Activated CD4-positive, alpha-beta T cell treated with anti-CD3 and anti-CD28 coated beads, Interleukin-2, Interleukin-4, amounts not matched to agents 100 ng/mL and 50 ng/mL, durations not matched to agents 16 hours and 8 hours (primary cell): ENCODE results near the gene PTMA.

Source experiments
- DNase-seq: peaks from one replicate; pipeline ENCODE4 v3.0.0-alpha.2; 2020; ENCODE audit warnings: low spot score

Gene PTMA

DNA sequence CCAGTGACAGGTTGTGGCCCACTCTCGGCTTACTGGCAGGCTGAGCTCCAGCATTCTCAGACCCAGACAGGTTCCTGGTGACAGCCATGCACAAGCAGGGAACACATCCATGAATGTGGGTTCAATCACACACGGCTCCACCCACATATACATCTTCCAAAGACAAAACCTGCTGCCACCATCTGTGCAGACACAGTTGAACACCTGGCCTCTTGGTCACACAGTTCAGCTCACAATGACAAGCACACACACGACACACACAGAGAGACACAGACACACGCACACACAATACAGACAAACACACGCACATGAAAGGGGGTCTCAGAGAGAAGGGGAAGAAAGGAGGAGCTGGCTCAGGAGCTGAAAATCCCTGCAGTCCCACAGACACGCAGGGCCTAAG lies 32.1 kb upstream of the PTMA start:
- no peak for DNase-seq

DNA sequence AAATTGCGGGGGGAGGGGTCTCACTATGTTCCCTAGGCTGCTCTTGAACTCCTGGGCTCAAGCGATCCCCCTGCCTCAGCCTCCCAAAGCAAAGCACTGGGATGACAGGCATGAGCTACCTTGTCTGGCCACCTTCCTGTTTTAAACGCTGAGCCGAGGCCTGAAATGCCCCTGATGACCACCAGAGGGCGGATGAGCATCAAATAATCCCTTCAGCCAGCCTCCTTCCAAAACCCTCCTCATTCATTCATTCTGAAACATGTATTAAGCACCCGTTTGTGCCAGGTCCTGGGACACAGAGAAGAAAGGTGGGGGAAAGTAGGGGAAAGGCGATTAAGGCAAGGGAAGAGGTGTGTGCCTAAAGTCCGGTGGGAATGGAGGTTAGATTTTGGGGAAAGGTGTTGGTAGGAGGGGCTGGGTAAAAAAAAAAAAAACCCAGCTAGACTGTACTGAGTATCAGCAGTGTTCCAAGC lies 30.7 kb upstream of the PTMA start:
- peak; percentile 88 for DNase-seq

DNA sequence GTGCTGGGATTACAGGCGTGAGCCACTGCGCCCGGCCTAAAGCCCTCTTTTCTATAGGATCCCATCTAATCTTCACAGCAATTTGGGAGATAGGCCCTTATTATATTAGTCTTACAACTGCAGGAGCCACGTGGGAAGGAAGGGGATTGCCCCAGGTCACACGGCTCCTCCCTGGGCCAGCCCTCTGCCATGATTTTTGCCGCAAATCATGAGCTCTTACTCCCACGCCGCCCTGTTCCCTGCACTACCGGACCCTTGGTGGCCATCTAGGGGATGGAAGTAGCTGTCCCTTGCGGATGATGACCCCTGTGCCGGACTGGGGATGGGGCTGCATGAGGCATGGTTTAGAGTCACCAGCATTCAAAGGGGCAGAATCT lies 28.4 kb upstream of the PTMA start:
- DNase-seq = no peak

DNA sequence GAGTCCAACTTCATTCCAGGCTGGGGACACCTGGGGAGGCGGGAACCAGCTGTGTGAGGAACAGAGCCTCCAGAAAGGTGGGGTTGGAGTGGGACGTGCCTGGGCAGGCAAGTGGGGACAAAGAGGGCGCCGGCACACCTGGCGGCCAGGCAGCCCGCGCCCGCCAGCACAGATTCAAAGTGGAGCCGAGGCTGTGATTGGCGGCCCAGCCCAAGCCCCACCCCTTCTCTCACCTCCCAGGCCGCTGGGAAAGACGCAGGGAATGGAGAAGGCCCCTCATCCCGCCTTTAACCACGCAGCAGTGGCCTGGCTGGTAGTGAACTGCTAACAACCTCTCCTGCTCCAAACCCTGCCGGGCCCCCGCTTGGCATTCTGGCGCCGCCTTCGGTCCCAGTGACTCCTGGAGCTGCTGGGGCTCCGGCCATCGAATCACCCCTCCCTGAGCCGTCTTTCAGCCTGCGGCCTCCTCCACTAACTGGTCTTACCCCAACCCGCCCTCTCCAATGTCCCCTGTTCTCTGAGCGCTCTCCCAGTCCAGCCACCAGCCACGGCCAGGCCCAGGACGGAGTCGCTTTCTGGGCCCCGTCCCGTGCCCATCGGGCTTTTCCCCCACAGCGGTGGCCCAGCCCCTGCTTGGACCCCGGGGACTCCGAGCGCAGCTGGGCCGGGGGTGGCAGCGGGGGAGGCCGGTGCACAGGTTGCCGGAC lies 27.9 kb upstream of the PTMA start:
- no peak for DNase-seq

DNA sequence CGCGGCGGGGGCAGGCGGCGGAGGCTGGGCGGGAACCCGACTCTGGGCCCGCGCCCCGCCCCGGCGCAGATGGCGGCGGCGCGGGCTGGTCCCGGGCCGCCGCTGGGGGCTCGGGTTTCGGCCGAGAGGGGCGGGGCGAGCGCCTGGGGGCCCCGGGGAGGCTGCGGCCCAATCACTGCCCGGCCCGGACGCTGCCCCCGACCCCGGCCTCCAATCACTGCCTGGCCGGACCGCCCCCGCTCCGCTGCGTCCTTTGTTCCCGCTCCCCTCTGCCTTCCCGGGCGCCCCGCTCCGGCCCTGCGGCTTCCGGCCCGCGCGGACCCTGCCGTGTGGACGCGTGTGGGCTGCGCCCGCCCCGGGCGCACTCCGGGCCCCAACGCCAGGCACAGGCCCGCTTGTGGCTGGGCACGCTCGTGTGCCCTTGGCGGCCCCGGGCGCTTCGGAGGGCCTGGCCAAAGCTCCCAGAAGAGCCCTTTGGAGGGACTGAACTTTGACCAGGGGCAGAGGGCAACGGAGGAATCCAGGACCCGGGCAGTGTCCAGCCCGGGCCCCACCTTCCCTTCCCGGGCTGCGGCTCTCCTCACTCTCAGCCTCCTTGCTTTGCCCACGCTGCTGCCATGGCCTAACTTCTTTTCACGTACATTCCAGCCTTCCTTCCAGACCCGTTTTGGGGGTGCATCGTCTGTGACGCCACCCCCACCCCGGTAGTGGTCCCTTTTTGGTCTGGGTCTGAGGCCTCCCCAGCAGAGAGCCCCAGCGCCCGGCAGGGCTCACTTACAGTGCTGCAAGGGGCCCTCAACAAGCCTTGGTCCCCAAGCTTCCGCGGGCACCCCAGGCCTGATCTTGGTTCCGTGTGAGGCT lies 27.1 kb upstream of the PTMA start:
- no peak for DNase-seq

DNA sequence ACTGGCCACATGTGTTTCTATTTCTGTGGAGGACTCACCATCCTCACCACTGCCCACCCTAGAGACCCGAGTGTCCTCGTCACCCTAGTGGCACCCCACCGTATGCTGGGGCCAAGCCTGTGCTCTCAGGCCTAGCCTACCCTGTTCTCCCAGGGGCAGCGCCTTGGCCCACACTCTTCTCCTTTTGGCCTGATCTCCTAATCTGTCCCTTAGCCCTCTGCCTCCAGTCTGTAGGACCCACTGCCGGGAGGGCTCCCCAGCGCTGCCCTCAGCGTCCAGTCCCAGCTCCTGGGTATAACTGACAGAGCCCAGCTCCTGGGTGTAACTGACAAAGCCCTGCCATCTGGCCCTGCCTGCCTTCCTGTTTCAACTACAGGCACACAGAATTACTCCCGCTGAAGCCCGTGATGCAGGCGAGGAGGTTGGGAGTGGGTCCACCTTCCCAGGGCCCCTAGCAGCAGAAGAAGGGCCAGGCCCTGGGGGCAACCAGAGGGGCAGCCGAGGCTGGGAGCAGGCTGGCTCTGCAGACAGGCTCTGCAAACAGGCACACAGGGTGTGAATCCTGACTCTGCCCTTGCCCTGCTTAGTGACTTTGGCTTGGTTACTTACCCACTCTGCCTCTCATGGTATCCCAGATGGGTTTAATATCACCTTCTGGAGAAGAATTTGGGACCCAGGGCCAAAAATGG lies 25.6 kb upstream of the PTMA start:
- DNase-seq = no peak

DNA sequence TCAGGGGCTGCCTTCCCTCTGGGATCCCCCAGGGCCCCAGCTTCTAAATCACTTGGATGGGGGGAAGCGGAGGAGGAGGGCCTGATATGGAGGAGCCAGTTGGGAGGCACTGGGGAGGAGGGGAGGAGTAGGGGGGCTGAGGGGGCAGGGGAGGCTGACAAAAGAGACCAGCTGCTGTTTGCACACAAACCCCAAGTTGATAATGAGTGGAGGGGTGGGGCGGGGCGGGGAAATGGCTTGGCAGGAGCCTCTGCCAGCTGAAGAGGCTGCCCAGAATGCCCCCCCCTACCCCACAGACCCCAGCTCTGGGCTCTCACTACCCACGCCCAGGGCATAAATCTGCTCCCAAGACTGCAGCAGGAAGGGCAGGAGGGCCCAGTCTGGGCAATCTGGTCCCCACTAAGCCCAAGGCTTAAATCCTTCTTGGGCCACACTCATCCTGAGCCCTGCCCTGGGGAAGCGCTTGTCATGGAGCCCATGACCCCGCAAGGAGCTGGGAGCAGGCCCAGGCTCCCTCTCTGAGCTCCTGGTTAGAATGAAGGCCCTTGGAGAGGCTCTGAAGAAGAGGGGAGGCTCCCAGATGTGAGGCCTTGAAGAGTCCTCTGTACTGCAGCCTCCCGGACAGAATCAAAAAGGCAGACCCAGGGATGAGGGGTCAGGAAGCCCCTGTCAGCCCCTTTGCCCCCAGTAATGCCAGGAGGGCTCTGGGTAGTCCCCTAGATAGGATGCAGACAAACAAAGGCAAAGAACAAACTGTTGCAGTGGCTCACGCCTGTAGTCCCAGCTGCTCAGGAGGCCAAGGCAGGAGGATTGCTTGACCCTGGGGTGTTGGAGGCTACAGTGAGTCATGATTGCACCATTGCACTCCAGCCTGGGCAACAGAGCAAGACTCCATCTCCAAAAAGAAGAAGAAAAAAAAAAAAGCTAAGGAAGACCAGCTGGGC lies 24.8 kb upstream of the PTMA start:
- no peak for DNase-seq

DNA sequence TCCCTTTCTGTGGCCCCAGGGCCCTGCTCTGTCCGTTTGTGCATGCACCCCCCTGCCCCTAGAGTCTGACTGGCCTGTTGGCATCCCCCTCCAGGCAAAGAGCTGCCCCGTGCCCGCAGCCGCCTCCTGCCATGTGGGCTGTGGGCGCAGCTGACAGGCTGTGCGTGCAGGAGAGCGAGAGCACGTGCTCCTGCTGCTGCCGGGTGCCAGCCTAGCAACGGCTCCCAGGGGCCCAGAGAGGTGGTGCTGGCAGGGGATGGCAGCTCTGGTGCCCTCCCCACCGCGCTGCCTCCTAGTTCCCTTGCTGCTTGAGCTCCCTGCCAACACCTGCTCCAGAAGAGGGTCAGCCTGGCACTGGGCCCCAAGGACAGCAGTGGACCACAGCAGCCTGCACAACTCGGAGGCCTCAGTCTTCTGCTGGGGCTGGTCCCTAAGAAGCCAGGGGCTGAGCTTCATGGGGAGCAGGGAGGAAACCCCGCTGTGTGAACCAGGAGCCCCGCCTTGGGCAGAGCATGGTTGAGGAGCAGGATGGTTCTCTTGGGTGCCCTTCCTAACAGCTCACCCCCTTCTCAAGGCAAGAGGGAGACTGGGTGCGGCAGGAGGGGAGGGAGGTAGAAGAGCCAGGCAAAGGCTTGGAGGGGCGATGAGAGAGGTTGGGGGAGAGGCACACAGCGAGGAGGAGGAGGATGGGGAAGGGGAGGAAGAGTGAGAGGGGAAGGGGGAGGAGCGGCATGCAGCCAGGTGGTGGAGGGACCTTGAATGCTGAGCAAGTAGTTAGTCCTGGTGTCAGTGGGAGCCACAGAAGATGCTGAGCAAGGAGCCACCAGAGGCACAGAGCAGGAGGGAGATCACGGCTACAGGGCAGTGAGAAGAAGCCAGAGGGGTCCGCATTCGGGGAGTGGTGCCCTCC lies 23.8 kb upstream of the PTMA start:
- no peak for DNase-seq

DNA sequence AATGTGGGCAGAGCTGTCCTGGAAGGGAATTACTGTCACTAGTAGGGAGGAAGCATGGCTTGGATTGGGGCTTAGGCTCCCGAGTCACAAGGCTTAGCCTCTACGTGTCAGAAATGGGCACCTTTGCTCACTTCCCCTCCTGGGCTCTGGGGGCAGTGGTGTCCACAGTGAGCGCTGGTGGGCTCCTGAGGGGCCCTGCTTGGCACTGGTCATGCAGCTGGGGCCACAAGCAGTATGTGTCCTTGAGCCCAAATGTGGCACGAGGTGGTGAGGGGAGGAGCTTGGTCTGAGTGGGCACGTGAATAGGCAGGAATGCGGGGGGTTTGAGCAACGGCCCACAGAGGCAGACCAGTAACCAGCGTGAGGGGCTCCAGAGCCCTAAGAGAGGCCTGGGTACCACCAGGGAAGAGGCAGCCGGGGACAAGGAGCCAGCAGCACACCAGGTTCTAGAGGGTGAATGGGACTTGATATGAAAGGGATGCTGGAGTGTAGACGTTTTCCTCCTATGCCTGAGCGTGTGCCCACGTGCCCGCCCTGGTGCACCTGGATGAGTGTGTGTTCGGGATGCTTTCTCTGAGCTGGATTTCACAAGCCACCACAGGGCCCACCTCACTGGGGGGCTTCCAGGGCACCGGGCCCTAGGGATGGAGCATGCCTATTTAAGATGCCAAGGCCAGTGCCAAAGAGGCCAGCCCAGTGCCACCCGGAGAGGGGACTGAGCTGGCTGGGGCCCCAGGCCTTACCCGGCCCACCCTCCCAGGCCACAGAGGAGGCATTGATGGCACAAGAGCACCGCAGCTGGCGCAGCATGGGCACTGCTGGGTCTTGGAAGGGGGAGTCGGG lies 22.8 kb upstream of the PTMA start:
- DNase-seq = no peak

DNA sequence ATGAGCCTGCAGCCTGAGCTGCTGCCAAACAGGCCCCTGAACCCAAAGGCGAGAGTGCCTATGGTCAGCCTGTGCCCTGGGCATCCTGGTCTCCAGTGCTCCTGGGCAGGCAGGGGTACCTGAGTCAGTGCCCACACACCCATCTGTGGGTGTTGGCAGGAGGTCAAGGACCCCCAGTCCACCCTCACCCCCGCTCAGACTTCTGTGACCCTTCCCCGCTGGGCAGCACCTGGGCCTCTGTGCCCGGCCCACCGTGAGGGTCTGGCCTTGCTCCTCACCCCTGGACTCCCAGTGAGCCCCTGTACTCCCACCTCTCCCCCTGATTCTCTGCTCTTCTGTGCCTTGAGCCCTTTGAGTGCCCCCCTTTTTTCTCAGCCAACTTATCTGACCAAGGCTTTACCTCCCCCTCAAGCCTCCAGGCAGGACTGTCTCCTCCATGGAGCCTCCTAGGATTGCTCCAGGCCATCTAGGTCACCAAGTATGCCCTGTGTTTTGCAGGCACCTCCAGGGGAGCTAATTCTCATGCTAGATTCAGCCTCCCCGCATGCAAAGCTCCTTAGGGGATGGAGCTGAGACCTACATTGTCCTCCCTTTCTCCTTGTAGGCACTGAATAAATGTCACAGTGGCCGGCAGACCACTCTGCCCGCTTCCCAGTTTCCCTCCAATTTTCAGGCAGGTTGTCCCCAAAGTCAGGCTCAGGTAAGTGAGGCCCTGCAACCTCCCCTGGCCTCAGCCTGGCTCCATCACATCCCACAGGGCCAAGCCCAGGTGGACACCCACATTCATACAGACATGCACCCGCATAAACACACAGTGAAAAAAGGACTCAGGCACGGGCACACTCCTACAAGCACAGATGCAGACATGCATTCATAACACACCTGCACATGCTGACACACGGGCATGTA lies 21.9 kb upstream of the PTMA start:
- no peak for DNase-seq

DNA sequence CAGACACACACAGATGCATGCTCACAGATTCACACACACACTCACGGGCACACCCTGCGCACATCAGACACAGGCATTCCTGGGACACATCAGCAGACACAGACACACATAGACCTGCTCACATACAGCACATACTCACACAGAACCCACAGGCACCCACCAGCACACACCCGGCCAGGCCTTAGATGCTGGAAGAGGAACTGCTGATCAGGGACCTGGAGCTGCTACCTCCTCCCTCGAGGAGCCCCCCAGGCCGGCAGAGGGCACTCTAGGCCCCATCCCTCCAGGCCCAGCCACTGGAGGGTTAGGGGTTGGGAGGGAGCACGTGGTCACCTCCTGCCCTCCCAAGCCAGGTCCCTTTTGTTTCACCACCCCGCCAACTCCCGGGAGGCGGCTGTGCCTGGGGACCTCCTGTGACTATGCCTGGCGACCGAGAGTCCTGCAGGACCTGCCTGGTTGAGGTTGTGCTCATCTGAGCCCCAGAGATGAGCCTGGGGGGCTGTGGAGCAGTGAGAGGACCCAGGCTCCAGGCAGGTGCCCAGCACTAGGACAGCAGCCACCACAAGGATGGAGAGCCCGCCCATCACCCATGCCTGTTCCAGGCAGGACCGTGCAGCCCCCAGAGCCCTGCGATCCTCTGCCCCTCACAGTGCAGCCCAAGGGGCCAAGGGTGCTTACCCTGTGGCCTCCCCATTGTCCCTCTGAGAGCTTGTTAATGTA lies 21.0 kb upstream of the PTMA start:
- DNase-seq = peak; percentile 64

DNA sequence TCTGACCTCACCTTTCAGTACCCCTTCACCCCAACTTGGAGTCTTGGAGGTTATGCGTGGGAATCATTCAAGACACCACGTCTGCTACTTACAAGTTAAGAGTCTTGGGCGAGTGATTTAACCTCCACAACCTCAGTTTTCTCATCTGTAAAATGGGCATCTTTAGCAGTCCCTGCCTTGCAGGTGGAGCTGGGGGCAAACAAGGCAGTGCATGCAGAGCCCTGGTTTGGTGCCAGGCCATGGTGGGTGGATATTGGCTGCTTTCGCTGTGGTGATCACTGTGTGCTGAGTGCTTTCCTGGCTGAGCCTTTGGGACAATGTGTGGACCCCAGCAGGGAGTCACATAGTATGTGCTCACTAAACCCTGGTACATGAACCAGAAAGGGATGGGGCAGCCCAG lies 20.4 kb upstream of the PTMA start:
- DNase-seq = no peak

DNA sequence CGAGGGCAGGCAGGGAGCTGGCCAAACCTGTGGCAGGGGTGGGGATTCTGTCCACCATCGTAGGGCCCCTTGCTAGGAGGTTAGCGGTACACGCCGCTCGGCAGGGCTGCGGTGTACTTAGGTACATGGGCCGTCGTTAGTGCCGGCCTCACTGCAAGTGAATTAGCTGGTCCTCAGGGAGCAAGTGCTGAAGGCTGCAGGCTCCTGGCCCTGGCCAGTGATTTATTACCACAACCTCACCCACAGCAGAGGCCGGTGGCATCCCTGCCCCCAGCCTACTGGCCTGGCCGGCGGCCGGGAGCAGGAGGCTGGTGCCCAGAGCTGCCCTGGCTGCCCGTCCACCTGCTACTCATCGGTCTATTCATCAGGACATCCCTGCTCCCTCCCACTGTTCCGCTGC lies 19.6 kb upstream of the PTMA start:
- DNase-seq = no peak

DNA sequence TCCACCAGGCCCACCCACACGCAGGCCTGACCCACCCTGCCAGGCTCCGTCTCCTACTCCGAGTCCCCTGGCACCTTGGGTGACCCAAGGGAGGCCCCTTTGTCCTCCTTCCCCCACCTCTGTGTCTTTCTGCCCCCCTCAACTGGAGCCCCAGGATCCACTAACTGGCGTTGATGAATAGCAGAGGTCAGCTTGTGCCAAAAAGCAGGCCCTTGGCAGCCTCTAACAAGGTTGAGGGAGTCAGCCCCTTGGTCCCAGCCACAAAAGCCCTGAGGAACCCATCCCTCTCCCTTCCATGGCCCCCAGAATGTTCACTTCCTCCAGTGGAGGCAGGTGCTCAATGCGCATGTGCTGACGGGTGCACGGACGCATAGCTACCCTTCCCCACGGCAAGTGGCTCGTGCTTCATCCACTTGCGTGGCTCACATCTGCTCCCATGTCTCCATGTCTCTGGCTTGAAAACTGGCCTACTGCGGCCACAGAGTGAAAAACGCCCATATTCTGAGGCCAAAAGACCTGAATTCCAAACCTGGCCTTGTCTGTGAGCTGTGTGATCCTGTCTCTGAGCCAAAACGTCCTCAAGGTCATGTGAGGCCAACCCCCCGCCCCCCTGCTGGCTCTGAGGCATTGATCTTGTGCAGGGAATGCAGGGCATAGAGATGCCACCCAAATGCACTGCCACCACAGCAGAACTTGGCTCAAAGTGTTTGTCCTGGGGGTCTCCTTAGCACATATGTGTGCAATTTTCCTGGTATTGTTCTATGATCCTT lies 19.0 kb upstream of the PTMA start:
- no peak for DNase-seq

DNA sequence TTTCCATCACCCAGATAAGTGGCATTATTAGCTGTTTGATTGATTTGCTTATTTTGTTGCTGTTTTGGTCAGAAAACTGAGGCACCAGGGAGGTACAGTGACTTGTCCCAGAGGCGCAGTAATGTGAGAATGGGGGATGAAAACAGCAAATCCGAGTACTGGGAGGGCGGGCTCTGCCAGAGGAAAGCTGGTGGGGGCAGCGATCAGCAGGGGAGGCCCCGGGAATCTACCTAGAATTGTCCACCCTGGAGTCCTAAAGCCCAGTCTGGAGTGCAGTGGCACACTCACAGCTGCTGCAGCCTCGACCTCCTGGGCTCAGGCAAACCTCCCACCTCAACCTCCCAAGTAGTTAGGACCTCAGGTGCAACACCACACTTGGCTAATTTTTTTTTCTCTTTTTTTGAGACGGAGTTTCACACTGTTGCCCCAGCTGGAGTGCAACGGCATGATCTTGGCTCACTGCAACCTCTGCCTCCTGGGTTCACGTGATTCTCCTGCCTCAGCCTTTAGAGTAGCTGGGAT lies 17.0 kb upstream of the PTMA start:
- DNase-seq = no peak

DNA sequence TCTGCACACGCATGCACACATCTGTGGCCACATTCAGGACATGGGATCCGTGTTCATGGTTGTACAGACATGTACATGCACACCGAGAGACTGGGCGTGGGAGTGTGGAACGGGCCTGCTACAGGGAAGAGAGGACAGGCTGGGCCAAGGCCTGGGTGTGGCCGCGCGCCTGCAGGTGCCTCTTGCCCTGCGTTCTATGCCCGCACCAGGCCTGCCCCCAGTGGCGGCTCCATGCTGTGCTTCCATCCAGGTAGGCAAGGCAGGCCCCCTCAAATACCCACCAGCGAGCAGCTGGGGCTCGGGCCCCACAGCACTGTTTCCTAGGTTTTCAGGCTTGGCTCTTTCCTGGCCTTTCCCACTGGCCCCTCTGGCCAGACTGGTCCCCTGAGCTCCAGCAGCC lies 15.5 kb upstream of the PTMA start:
- DNase-seq = no peak

DNA sequence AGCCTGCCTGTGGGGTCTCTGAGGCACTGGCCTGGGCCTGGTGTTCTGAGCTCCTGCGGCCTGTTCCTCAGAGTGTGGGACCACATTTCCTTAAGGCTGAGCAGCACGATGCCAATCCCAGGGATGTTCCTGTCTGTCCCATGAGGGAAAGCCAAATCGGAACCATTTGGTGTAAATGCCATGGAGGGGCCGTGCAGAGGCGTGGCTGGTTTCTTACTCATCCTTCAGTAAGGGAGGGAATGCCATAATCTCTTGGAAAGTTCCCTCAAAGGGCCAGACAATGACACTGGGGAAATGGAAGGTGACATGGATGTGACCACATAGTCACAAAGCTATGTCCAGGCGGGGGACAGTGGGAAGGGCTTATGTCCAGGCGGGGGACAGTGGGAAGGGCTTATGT lies 14.4 kb upstream of the PTMA start:
- no peak for DNase-seq
